MM.1S (cell line): Measurements from ENCODE around the gene KCNJ6.
A peak's percentile ranks its signal among the peaks of the same experiment; 100 is the strongest.

ENCODE experiments used
- DNase-seq: peaks from one replicate; pipeline ENCODE4 v3.0.0-alpha.2; 2015
- H2AFZ ChIP-seq: fragments of 300-600 bp; sonication (generic); 2 replicates; pipeline ENCODE4 v1.6.0; 2016; ENCODE audit warnings: antibody characterized with exemption, low read length
- H3F3A ChIP-seq: fragments of 300-600 bp; sonication (generic); 2 replicates; pipeline ENCODE4 v1.6.1; 2016; ENCODE audit warnings: mild to moderate bottlenecking, antibody characterized with exemption, low read length, moderate library complexity, mixed read lengths; ENCODE audit not compliant: insufficient read depth
- H3K27ac ChIP-seq: fragments of 300-600 bp; sonication (generic); 2 replicates; pipeline ENCODE4 v1.5.1; 2016; ENCODE audit warnings: mild to moderate bottlenecking, low read length
- H3K27me3 ChIP-seq: fragments of 300-600 bp; sonication (generic); replicated peaks from 2 replicates; pipeline ENCODE4 v1.6.0; 2016; ENCODE audit warnings: low read length; ENCODE audit not compliant: insufficient read depth
- H3K36me3 ChIP-seq: fragments of 300-600 bp; sonication (generic); replicated peaks from 2 replicates; pipeline ENCODE4 v1.6.1; 2016; ENCODE audit warnings: mild to moderate bottlenecking, low read length, mixed read lengths; ENCODE audit not compliant: insufficient read depth
- H3K4me1 ChIP-seq: fragments of 300-600 bp; sonication (generic); 2 replicates; pipeline ENCODE4 v1.6.1; 2016; ENCODE audit warnings: low read length, mixed read lengths
- H3K4me2 ChIP-seq: fragments of 300-600 bp; sonication (generic); 2 replicates; pipeline ENCODE4 v1.6.0; 2016; ENCODE audit warnings: low read depth, low read length
- H3K4me3 ChIP-seq: fragments of 300-600 bp; sonication (generic); 2 replicates; pipeline ENCODE4 v1.5.1; 2016; ENCODE audit warnings: low read length, mixed read lengths
- H3K79me2 ChIP-seq: fragments of 300-600 bp; sonication (generic); 2 replicates; pipeline ENCODE4 v1.6.1; 2016; ENCODE audit warnings: mixed run types, low read length, mixed read lengths
- H3K9ac ChIP-seq: fragments of 300-600 bp; sonication (generic); 2 replicates; pipeline ENCODE4 v1.6.1; 2016; ENCODE audit warnings: low read length, mixed read lengths
- H3K9me2 ChIP-seq: fragments of 300-600 bp; sonication (generic); replicated peaks from 2 replicates; pipeline ENCODE4 v1.6.1; 2016; ENCODE audit warnings: mild to moderate bottlenecking, low read length, mixed read lengths; ENCODE audit not compliant: insufficient read depth
- H3K9me3 ChIP-seq: fragments of 300-600 bp; sonication (generic); replicated peaks from 2 replicates; pipeline ENCODE4 v1.6.1; 2016; ENCODE audit warnings: mild to moderate bottlenecking, low read length, mixed read lengths; ENCODE audit not compliant: insufficient read depth
- H4K20me1 ChIP-seq: fragments of 300-600 bp; sonication (generic); 2 replicates; pipeline ENCODE4 v1.6.1; 2016; ENCODE audit warnings: mild to moderate bottlenecking, low read length, moderate library complexity, mixed read lengths; ENCODE audit not compliant: insufficient read depth
- CTCF ChIP-seq: fragments of 300-600 bp; sonication (generic); IDR thresholded peaks from 2 replicates; pipeline ENCODE4 v1.5.1; 2016; ENCODE audit warnings: antibody characterized with exemption, low read length, mixed read lengths
- EZH2 ChIP-seq: fragments of 300-600 bp; sonication (generic); optimal IDR thresholded peaks from 2 replicates; pipeline ENCODE3; 2017; ENCODE audit warnings: low read depth, mild to moderate bottlenecking, antibody characterized with exemption, low read length, mixed read lengths
- EZH2phosphoT487 ChIP-seq: fragments of 300-600 bp; sonication (generic); IDR thresholded peaks from 2 replicates; pipeline ENCODE4 v1.6.1; 2018; ENCODE audit warnings: antibody characterized with exemption, low read length

The KCNJ6 gene

DNA sequence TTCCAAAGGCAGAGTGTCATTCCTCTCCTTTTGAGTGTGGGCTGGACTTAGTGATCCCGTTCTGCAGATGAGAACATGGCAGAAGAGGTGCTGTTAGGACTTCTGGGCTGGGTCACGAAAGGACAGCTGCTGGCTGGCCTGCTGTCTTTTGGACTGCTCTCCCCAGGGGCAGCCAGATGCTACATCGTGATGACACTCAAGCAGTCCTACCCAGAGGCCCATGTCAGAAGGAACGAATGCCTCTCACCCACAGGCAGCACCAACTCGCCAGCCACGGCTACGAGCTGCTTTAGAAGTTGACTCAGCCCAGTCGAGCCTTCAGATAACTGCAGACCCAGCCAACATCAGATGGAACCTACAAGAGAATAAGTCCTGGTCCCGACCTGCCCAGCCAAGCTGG lies 156.5 kb downstream of the KCNJ6 start:
- H2AFZ ChIP-seq: no peak overlapping the region

GRCh38 chr21:37758982-37759381 lies 157.3 kb downstream of the KCNJ6 start:
- no peaks in the 10 kb centered on the region for H3K4me1 ChIP-seq

More for the DNA sequence above, 156.5 kb downstream of the KCNJ6 start:
- TF ChIP-seq EZH2 (no peak), CTCF (no peak), EZH2phosphoT487 (no peak)
- Histone ChIP-seq H4K20me1 (no peaks in the 10 kb centered on the region), H3K36me3 (no peaks in the 10 kb centered on the region), H3K79me2 (no peaks in the 10 kb centered on the region), H3K4me3 (no peak overlapping the region), H3K9ac (no peak overlapping the region), H3K27me3 (no peaks in the 10 kb centered on the region), H3K4me2 (no peak overlapping the region), H3K27ac (no peak overlapping the region), H3F3A (no peaks in the 10 kb centered on the region), H3K4me1 (no peaks in the 10 kb centered on the region), H3K9me2 (no peaks in the 10 kb centered on the region), H3K9me3 (no peaks in the 10 kb centered on the region)
- DNase-seq: no peak

GRCh38 chr21:37757606-37758376 lies 158.5 kb downstream of the KCNJ6 start:
- no peaks in the 10 kb centered on the region for H4K20me1 ChIP-seq
- DNase-seq: no peak
- H3K4me2 ChIP-seq: no peak overlapping the region
- TF ChIP-seq EZH2phosphoT487: no peak
- no peak for TF ChIP-seq CTCF
- no peak for TF ChIP-seq EZH2
- H3K27ac ChIP-seq: no peak overlapping the region
- H3K9me3 ChIP-seq: no peaks in the 10 kb centered on the region
- H3F3A ChIP-seq: no peaks in the 10 kb centered on the region
- no peaks in the 10 kb centered on the region for H3K36me3 ChIP-seq
- no peak overlapping the region for H3K9ac ChIP-seq
- no peaks in the 10 kb centered on the region for H3K4me1 ChIP-seq
- H2AFZ ChIP-seq: no peak overlapping the region
- no peaks in the 10 kb centered on the region for H3K79me2 ChIP-seq
- no peaks in the 10 kb centered on the region for H3K9me2 ChIP-seq
- H3K27me3 ChIP-seq: no peaks in the 10 kb centered on the region
- no peak overlapping the region for H3K4me3 ChIP-seq

More at GRCh38 chr21:37758982-37759381, 157.3 kb downstream of the KCNJ6 start:
- Histone ChIP-seq H3K4me2 (no peak overlapping the region), H3K36me3 (no peaks in the 10 kb centered on the region), H3K9me3 (no peaks in the 10 kb centered on the region), H4K20me1 (no peaks in the 10 kb centered on the region), H3K27me3 (no peaks in the 10 kb centered on the region), H3K9ac (no peak overlapping the region), H3K4me3 (no peak overlapping the region), H2AFZ (no peak overlapping the region), H3K27ac (no peak overlapping the region), H3K79me2 (no peaks in the 10 kb centered on the region), H3F3A (no peaks in the 10 kb centered on the region), H3K9me2 (no peaks in the 10 kb centered on the region)
- TF ChIP-seq CTCF: peak; percentile 45
- no peak for TF ChIP-seq EZH2phosphoT487
- TF ChIP-seq EZH2: no peak
- DNase-seq: peak; percentile 40
